Upper lobe of right lung (tissue), 1 donor: Measurements from ENCODE around the gene NRTN. TPM values are rescaled to one million over a fixed set of nuclear protein-coding genes. Genes with fewer than 3 reads are reported as not detected.

Experiments
- ATAC-seq: fragments of 200-7000 bp; cut with Tn5 transposase; one replicate; pipeline ENCODE4 v1.9.1; 2020; ENCODE audit warnings: mild to moderate bottlenecking, moderate library complexity
- DNase-seq: peaks from one replicate; pipeline ENCODE4 v3.0.0-alpha.2; 2020
- H3K27ac ChIP-seq: fragments of 200-600 bp; one replicate; pipeline ENCODE4 v1.8.0; 2022
- H3K27me3 ChIP-seq: fragments of 200-600 bp; one replicate; pipeline ENCODE4 v1.8.0; 2022; ENCODE audit warnings: mild to moderate bottlenecking
- H3K36me3 ChIP-seq: fragments of 200-600 bp; one replicate; pipeline ENCODE4 v1.8.0; 2022
- H3K4me1 ChIP-seq: fragments of 200-600 bp; one replicate; pipeline ENCODE4 v1.8.0; 2022
- H3K4me3 ChIP-seq: fragments of 200-600 bp; one replicate; pipeline ENCODE4 v1.8.0; 2022; ENCODE audit warnings: mild to moderate bottlenecking
- H3K9me3 ChIP-seq: fragments of 200-600 bp; one replicate; pipeline ENCODE4 v1.8.0; 2022
- CTCF ChIP-seq: fragments of 200-600 bp; IDR thresholded peaks from one replicate; pipeline ENCODE4 v1.8.0; 2022; ENCODE audit warnings: antibody characterized with exemption
- intact Hi-C: fragments of 100-400 bp; cut with DNase I; formaldehyde crosslinking; loops from one replicate; pipeline ENCODE4 v1.11.0; 2022
- total RNA-seq: library from RNA; stranded (reverse); fragmentation: NEBNext Ultra II Directional; extraction: Animal tissue kit (Norgen Biotek cat#: 25700); gene quantifications from one replicate; pipeline ENCODE4 v1.2.1, GENCODE V29; 2021
- donor health status: DM: no; HTN: yes; CAD: no; lungs with severe emphysema.

Gene NRTN
- total RNA-seq, 1 donor from 2014 or later = 2.1 TPM

DNA sequence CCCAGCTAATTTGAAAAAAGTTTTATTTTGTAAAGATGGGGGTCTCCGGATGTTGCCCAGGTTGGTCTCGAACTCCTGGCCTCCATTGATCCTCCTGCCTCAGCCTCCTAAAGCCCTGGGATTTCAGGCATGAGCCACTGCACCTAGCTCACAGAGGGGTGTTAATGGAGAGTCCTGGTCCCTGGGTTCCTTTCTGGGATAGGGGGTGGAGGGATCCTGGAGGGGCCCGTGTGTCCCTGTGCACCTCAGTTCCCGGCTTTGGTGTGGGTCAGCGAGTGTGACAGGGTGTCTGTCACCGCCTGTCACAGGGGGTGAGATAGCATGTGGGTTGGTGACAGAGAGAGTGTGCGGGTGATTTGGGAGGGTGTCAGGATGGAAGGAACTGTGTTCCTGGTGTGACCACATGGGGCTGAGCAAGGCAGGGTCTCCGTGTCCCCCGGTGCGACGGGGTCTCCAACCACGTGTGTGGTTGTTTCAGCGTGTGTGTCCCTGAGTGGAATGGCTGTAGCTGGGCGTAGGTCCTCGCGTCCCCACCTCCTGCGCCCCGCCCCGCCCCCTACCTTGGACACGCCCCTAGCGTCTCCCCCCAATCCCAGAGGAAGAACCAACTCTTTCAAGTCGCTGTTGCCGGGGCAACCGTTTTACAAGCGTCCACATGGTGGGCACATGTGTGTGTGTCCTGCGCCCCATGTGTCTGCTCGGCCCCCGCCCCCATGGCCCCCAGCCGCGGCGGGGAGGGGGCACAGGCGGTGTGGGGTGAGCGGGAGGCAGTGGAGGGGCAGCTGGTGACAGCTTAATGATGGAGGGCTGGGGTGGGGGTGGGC is 2.9 kb upstream of the NRTN start:
- H3K27me3 ChIP-seq = peaks cover 35% of the 10 kb centered on the region

GRCh38 chr19:5803441-5803751 is 1.5 kb upstream of the NRTN start:
- intact Hi-C loops = no loop called here
- Histone ChIP-seq H3K4me1 (peaks cover 16% of the 10 kb centered on the region), H3K9me3 (no peaks in the 10 kb centered on the region), H3K36me3 (no peaks in the 10 kb centered on the region), H3K27me3 (peaks cover 35% of the 10 kb centered on the region), H3K4me3 (peak overlapping the region; percentile 31), H3K27ac (no peak overlapping the region)
- TF ChIP-seq CTCF = no peak
- ATAC-seq (no peak), DNase-seq (no peak)

More for the DNA sequence above, 2.9 kb upstream of the NRTN start:
- no peaks in the 10 kb centered on the region for H3K36me3 ChIP-seq
- no peak for DNase-seq
- peaks cover 16% of the 10 kb centered on the region for H3K4me1 ChIP-seq
- H3K9me3 ChIP-seq = no peaks in the 10 kb centered on the region
- ATAC-seq = no peak
- intact Hi-C loops = no loop called here
- no peak overlapping the region for H3K27ac ChIP-seq
- no peak overlapping the region for H3K4me3 ChIP-seq
- TF ChIP-seq CTCF = no peak

DNA sequence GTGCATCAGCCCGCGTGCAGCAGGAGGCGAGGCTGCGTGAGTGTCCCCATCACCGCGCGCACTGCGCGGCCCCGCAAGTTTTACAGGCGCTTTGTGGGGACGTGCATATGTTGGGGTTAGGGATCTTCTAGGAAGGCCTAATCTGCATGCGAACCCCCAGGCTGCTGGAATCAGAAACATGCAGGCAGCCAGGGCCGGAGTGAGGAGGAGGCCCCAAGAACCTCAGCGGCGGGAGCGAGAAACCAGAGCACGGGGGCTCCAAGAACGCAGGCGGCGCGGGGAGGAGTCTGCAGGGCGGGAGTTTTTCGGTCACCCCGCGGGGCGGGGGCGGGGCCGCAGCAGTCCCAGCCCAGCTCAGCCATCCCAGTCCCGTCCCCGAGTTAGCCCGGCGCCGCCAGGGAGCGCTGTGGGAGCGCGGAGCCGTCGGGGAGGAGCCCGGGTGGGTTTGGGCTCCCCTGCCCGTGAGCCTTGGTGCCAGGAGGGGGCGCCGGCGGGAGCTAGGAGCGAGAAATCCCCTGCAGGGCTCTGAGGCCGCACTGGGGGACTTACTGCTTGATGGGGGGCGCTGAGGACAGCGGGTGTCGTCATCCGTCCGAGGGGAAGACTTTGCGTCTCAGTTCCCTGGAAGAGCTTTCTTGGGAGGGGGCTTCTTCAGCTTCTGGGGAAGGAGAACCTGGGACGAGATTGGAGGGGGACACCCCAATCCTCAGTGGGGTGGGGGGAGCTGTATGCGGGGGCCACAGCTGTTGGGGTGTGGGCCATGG is 933 bp upstream of the NRTN start:
- peaks cover 16% of the 10 kb centered on the region for H3K4me1 ChIP-seq
- peak overlapping the region; percentile 31 for H3K4me3 ChIP-seq
- intact Hi-C loops = no loop called here
- H3K27me3 ChIP-seq = peaks cover 35% of the 10 kb centered on the region
- no peaks in the 10 kb centered on the region for H3K9me3 ChIP-seq
- ATAC-seq (peak; percentile 95), DNase-seq (peak; percentile 96)
- no peak overlapping the region for H3K27ac ChIP-seq
- no peaks in the 10 kb centered on the region for H3K36me3 ChIP-seq
- peak; percentile 85 for TF ChIP-seq CTCF

- peak; percentile 70 for ATAC-seq
- H3K9me3 ChIP-seq = no peaks in the 10 kb centered on the region
- H3K4me1 ChIP-seq = peaks cover 16% of the 10 kb centered on the region
- no peaks in the 10 kb centered on the region for H3K36me3 ChIP-seq
- peak; percentile 90 for DNase-seq
- intact Hi-C loops = no loop called here
- H3K27ac ChIP-seq = no peak overlapping the region
- peak; percentile 62 for TF ChIP-seq CTCF
- peak overlapping the region; percentile 35 for H3K4me3 ChIP-seq
- H3K27me3 ChIP-seq = peaks cover 24% of the 10 kb centered on the region
Observed at GRCh38 chr19:5805462-5806132, 730 bp downstream of the NRTN start.

DNA sequence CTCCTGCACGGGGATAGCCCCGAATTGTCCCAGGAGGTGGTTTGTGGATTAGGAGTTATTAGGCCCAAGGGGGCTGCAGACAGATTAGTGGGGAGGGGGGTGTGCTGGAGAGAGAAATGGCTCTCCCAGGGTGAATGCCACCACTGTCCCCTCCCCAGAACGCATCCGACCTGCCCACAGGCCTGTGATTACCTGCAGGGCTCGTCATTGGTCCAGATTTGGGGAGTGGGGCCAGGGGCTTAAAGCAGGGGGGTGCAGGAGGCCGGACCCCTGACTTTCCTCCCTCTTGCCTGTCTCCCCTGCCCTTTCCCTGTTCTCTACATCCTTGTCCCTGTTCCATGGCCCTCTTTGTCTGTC is 1.2 kb downstream of the NRTN start:
- intact Hi-C loops = no loop called here
- no peak for TF ChIP-seq CTCF
- no peaks in the 10 kb centered on the region for H3K36me3 ChIP-seq
- ATAC-seq (no peak), DNase-seq (no peak)
- no peaks in the 10 kb centered on the region for H3K9me3 ChIP-seq
- no peak overlapping the region for H3K4me3 ChIP-seq
- H3K27me3 ChIP-seq = peaks cover 19% of the 10 kb centered on the region
- H3K27ac ChIP-seq = no peak overlapping the region
- H3K4me1 ChIP-seq = peaks cover 16% of the 10 kb centered on the region
